Hematopoietic multipotent progenitor cell (in vitro differentiated cells): ENCODE measurements around the gene OR2F1. TPM values are rescaled to one million over a fixed set of nuclear protein-coding genes. Genes with fewer than 3 reads are reported as not detected.
"Not testable (repeated sequence)": the region's sequence is repeated elsewhere in the genome, so short reads cannot be mapped to it uniquely, and the experiment has no call there.

Experiments
- DNase-seq, 3 donors: peaks; one replicate each; pipeline ENCODE4 v3.0.0-alpha.2; 2011 to 2015; ENCODE audit warnings: low read depth in 2 of 3, low spot score in 2 of 3
- total RNA-seq: library from RNA; depleted of rRNA; stranded (reverse); fragments of >200 nt; gene quantifications from one replicate; pipeline ENCODE4 v1.2.3, GENCODE V29; 2012

OR2F1 gene
- total RNA-seq, 1 donor: not detected

DNA sequence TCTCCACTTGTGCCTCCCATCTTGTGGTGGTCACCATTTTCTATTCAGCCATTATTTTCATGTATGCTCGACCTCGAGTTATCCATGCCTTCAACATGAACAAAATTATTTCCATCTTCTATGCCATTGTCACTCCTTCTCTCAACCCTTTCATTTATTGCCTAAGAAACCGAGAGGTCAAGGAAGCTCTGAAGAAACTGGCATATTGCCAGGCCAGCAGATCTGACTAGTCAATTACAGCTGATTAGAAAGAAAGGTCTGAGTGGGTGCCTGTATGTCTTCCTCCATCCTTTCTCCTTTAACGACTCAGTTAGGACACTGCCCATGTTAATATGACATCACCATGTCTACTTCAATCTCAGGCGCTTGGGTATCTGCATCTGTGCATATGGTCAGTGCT, 50.1 kb downstream of the OR2F1 start:
- DNase-seq: no peak

DNA sequence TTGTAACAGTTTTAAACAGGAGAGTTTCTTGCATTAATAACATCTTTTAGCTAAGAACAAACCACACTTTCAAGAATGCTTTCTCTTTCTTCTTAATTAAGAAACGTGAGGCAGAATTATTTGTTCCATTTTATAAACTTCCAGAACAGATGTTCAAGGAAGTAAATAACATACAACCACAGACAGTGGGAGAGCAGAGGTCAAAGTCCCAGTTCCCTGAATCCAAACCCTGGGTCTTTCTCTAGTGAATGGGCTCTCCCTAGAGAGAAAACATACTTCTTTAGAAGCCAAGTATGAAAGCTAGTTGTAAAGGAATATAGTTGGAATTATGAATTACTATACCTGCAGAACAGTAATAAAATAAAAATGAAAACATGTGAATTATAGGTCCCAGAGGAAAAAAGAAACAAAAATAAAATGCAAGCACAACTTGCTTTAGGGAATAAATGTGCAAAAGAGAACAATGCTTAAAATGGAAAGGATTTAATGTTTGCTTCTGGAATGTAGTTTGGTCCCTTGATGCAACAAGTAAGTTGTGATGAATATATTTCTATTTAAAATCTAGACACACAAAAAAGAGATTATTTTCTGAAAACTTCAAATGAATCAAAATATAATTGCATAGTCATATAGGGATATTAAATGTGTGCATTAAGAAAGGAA, 51.5 kb downstream of the OR2F1 start:
- DNase-seq: no peak

DNA sequence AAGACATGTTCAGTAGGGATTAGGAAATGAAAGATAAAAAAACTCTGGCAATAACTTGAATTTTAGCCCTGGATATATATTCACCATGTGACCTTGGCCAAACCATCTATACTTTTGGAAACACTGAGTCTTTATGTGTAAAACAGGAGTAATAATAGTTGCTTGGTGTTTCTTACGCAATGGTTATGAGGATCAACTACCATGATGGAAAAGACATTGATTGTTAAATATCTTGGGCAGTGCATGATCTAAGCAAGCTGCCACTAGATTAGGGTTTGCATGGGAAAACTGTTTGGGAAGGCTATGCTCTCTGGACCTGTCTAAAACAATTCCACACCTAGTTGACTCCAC, 52.0 kb downstream of the OR2F1 start:
- no peak for DNase-seq

DNA sequence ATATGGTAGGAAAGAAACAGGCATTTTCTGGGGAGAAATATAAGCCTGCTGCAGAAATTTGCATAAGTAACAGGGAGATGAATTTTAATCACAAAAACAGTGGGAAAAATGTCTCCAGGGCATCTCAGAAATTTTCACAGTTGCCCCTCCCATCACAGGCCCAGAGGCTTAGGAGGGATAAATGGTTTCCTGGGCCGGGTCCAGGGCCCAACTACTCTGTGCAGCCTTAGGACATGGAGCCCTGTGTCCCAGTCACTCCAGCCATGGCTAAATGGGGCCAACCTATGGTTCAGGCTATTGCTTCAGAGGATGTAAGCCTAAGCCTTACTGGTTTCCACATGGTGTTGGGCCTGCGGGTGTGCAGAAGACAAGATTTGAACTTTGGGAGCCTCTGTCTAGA, 54.7 kb downstream of the OR2F1 start:
- no peak for DNase-seq

DNA sequence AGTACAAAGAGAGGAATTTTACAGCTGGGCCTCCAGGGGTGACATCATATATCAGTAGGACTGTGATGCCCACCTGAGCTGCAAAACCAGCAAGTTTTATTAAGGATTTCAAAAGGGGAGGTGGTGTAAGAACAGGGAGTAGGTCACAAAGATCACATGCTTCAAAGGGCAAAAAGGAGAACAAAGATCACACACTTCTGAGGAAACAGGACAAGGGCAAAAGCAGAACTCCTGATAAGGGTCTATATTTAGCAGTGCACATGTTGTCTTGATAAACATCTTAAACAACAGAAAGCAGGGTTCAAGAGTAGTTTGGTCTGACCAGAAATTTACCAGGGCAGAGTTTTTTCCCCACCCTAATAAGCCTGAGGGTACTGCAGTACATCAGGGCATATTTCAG, 55.4 kb downstream of the OR2F1 start:
- DNase-seq: peak in 1 of 3 donors; percentile 6

DNA sequence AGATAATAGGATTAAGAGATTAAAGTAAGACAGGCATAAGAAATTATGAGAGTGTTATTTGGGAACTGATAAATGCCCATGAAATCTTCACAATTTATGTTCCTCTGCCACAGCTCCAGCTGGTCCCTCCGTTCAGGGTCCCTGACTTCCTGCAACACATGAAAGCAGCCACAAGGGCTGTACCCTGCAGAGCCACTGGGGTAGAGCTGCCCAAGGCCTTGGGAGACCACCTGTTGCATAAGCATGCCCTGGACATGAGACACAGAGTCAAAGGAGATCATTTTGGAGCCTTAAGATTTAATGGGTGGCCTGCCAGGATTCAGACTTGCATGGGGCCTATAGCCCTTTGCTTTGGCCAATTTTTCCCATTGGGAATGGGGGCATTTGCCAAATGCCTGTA, 56.2 kb downstream of the OR2F1 start:
- not testable (repeated sequence) for DNase-seq

DNA sequence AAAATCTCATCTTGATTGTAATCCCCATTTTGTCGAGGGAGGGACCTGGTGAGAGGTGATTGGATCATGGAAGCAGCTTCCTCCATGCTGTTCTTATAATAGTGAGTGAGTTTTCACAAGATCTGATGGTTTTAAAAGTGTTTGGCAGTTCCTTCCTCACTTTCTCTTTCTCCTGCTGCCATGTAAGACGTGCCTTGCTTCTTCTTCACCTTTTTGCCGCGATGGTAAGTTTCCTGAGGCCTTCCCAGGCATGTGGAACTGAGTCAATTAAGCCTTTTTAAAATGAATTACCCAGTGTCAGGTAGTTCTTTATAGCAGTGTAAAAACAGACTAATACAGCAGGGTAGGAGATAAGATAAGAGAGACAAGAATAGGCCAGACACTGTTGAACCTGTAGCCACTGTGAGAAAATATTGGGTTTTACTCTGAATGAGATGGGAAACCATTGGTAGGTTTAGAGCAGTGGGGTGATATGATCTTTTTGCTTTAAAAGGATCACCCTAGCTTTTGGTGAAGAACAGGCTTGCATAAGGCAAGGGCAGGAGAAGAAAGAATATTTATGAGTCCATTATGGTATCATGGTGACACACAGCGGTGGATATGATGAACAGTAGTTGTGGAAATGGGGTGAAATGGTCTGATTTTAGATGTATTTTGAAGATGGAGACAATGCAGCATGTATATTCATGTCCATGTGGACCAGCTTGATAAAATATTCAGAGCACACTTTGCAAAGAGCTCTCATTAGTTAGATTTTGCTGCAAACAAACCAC, 57.0 kb downstream of the OR2F1 start:
- DNase-seq: no peak

Other genes with a start within 250 kb of the OR2F1 start
- 0.27 TPM for gene CTAGE6, start 197.1 kb upstream of the OR2F1 start, total RNA-seq
- 38.2 TPM for gene TCAF1, start 52.7 kb upstream of the OR2F1 start, total RNA-seq
- gene OR2F2, start 19.6 kb upstream of the OR2F1 start, total RNA-seq: not detected
- under 0.01 TPM for gene OR6B1, start 45.5 kb downstream of the OR2F1 start, total RNA-seq
- gene OR2A5, start 94.1 kb downstream of the OR2F1 start, total RNA-seq: not detected
- not detected for gene OR2A25, start 115.0 kb downstream of the OR2F1 start, total RNA-seq
- not detected for gene OR2A12, start 131.4 kb downstream of the OR2F1 start, total RNA-seq
- gene OR2A2, start 154.7 kb downstream of the OR2F1 start, total RNA-seq: not detected
- not detected for gene OR2A14, start 168.3 kb downstream of the OR2F1 start, total RNA-seq
- gene CTAGE4, start 228.6 kb downstream of the OR2F1 start, total RNA-seq: not detected
- gene ARHGEF35, start 241.0 kb downstream of the OR2F1 start, total RNA-seq: 0.54 TPM